ENCODE measurements around the gene TEX54. TPM values are rescaled to one million over a fixed set of nuclear protein-coding genes. Genes with fewer than 3 reads are reported as not detected.

TEX54 gene
- polyA plus RNA-seq, 1 donor (not counting 4 experiments of a cell fraction or from before 2014, with no cell fraction given), result not detected

- H3K4me3 ChIP-seq (ENCODE audit: control insufficient read depth in 2 of 3, extremely low read depth in 1 of 3, insufficient read depth in 2 of 3, low read depth in 1 of 3, low read length in 3 of 3), result peak overlapping the region; percentile 66 to 99 (median 99)
- peak overlapping the region; percentile 96 for H3K9ac ChIP-seq (ENCODE audit: control insufficient read depth, extremely low read depth, insufficient read depth, low read length)
- peak overlapping the region; percentile 91 for H2AFZ ChIP-seq (ENCODE audit: control insufficient read depth, low read length)
- peak overlapping the region; percentile 80 for H3K27ac ChIP-seq (ENCODE audit: control insufficient read depth, insufficient read depth, low read length)
- dilution Hi-C loops (cut with MboI; ENCODE audit: extremely low pct_ligation_motif_present, low sequenced_read_pairs), result no loop called here
- H3K27me3 ChIP-seq (ENCODE audit: control insufficient read depth, extremely low read depth, insufficient read depth, low read length), result no peaks in the 10 kb centered on the region
- H3K79me2 ChIP-seq (ENCODE audit: control insufficient read depth, insufficient read depth, low read length), result peaks cover 22% of the 10 kb centered on the region
- H3K9me1 ChIP-seq (ENCODE audit: control insufficient read depth, extremely low read depth, insufficient read depth, low read length), result no peaks in the 10 kb centered on the region
- H3K36me3 ChIP-seq (ENCODE audit: control insufficient read depth in 2 of 2, extremely low read depth in 1 of 2, insufficient read depth in 2 of 2, low read length in 2 of 2), result peaks cover 13 to 25% of the 10 kb centered on the region in 2 experiments
- peaks cover 20% of the 10 kb centered on the region for H3K4me1 ChIP-seq (ENCODE audit: control insufficient read depth, extremely low read depth, insufficient read depth, low read length)
- peaks cover 6% of the 10 kb centered on the region for H4K20me1 ChIP-seq (ENCODE audit: control insufficient read depth, extremely low read depth, insufficient read depth, low read length)
- no peak for DNase-seq (ENCODE audit: low read depth, low spot score)
- peak overlapping the region; percentile 98 for H3K4me2 ChIP-seq (ENCODE audit: control insufficient read depth, extremely low read depth, insufficient read depth, low read depth, low read length)
- no peak for TF ChIP-seq EZH2 (IDR thresholded peaks at IDR 0.05; ENCODE audit: low read length)
- TF ChIP-seq, protein P1, sequence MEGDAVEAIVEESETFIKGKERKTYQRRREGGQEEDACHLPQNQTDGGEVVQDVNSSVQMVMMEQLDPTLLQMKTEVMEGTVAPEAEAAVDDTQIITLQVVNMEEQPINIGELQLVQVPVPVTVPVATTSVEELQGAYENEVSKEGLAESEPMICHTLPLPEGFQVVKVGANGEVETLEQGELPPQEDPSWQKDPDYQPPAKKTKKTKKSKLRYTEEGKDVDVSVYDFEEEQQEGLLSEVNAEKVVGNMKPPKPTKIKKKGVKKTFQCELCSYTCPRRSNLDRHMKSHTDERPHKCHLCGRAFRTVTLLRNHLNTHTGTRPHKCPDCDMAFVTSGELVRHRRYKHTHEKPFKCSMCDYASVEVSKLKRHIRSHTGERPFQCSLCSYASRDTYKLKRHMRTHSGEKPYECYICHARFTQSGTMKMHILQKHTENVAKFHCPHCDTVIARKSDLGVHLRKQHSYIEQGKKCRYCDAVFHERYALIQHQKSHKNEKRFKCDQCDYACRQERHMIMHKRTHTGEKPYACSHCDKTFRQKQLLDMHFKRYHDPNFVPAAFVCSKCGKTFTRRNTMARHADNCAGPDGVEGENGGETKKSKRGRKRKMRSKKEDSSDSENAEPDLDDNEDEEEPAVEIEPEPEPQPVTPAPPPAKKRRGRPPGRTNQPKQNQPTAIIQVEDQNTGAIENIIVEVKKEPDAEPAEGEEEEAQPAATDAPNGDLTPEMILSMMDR (optimal IDR thresholded peaks at IDR 0.05 in 1 of 3, IDR thresholded peaks at IDR 0.05 in 1 of 3, conservative IDR thresholded peaks at IDR 0.05 in 1 of 3; ENCODE audit: extremely low read depth in 1 of 3, insufficient read depth in 2 of 3, low read length in 3 of 3), result no peak
- FAIRE-seq, result no peak
- H3K9me3 ChIP-seq (ENCODE audit: control insufficient read depth, low read depth, low read length), result no peaks in the 10 kb centered on the region
Observed at GRCh38 chr11:62805961-62806441, 26.6 kb downstream of the TEX54 start.

- H3K4me1 ChIP-seq (ENCODE audit: control insufficient read depth, extremely low read depth, insufficient read depth, low read length), result peaks cover 20% of the 10 kb centered on the region
- peak within 1 kb of the TSS; percentile 96 for H3K9ac ChIP-seq (ENCODE audit: control insufficient read depth, extremely low read depth, insufficient read depth, low read length)
- peak within 1 kb of the TSS; percentile 66 to 99 (median 99) for H3K4me3 ChIP-seq (ENCODE audit: control insufficient read depth in 2 of 3, extremely low read depth in 1 of 3, insufficient read depth in 2 of 3, low read depth in 1 of 3, low read length in 3 of 3)
- H3K36me3 ChIP-seq (ENCODE audit: control insufficient read depth in 2 of 2, extremely low read depth in 1 of 2, insufficient read depth in 2 of 2, low read length in 2 of 2), result peaks cover 16 to 32% of the 10 kb centered on the region in 2 experiments
- DNase-seq (ENCODE audit: low read depth, low spot score) (peak; percentile 87), FAIRE-seq (no peak)
- H3K27me3 ChIP-seq (ENCODE audit: control insufficient read depth, extremely low read depth, insufficient read depth, low read length), result no peaks in the 10 kb centered on the region
- TF ChIP-seq, protein P1 (optimal IDR thresholded peaks at IDR 0.05 in 1 of 3, IDR thresholded peaks at IDR 0.05 in 1 of 3, conservative IDR thresholded peaks at IDR 0.05 in 1 of 3; ENCODE audit: extremely low read depth in 1 of 3, insufficient read depth in 2 of 3, low read length in 3 of 3), result peak in 2 of 3 experiments; percentile 12 to 17
- TF ChIP-seq EZH2 (IDR thresholded peaks at IDR 0.05; ENCODE audit: low read length), result no peak
- H3K79me2 ChIP-seq (ENCODE audit: control insufficient read depth, insufficient read depth, low read length), result peaks cover 22% of the 10 kb centered on the region
- H3K9me1 ChIP-seq (ENCODE audit: control insufficient read depth, extremely low read depth, insufficient read depth, low read length), result no peaks in the 10 kb centered on the region
- no peaks in the 10 kb centered on the region for H3K9me3 ChIP-seq (ENCODE audit: control insufficient read depth, low read depth, low read length)
- H3K4me2 ChIP-seq (ENCODE audit: control insufficient read depth, extremely low read depth, insufficient read depth, low read depth, low read length), result peak within 1 kb of the TSS; percentile 99
- H4K20me1 ChIP-seq (ENCODE audit: control insufficient read depth, extremely low read depth, insufficient read depth, low read length), result peaks cover 6% of the 10 kb centered on the region
- peak within 1 kb of the TSS; percentile 80 for H3K27ac ChIP-seq (ENCODE audit: control insufficient read depth, insufficient read depth, low read length)
- H2AFZ ChIP-seq (ENCODE audit: control insufficient read depth, low read length), result peak within 1 kb of the TSS; percentile 91
- dilution Hi-C loops (cut with MboI; ENCODE audit: extremely low pct_ligation_motif_present, low sequenced_read_pairs), result no loop called here
Observed at GRCh38 chr11:62805076-62805892, 27.4 kb downstream of the TEX54 start, which contains the start of gene NXF1. TSS of gene NXF1 (minus strand) at chr11:62805440. CDS start at chr11:62805356, 84 bp downstream.
